LNCaP clone FGC (cell line): ENCODE results near the gene DR1.

ENCODE experiments used
- DNase-seq: peaks from one replicate; pipeline ENCODE4 v3.0.0-alpha.2; 2011; ENCODE audit warnings: low read depth
- H3K4me3 ChIP-seq: 2 replicates; pipeline ENCODE4 v1.5.1; 2011; ENCODE audit warnings: mild to moderate bottlenecking, low read depth, low read length, control low read depth
- CTCF ChIP-seq: IDR thresholded peaks from 2 replicates; pipeline ENCODE4 v1.5.1; 2012; ENCODE audit warnings: mild to moderate bottlenecking; ENCODE audit not compliant: control insufficient read depth, insufficient read depth; ENCODE audit errors: extremely low read depth

Gene DR1

GRCh38 chr1:93353286-93353685 lies 7.6 kb downstream of the DR1 start:
- no peak for TF ChIP-seq CTCF
- DNase-seq = no peak
- no peak overlapping the region for H3K4me3 ChIP-seq

GRCh38 chr1:93354749-93355148 lies 9.0 kb downstream of the DR1 start:
- H3K4me3 ChIP-seq = no peak overlapping the region
- DNase-seq = no peak
- TF ChIP-seq CTCF = no peak

- H3K4me3 ChIP-seq = no peak overlapping the region
- DNase-seq = no peak
- TF ChIP-seq CTCF = no peak
Measured at GRCh38 chr1:93357242-93357641, 11.5 kb downstream of the DR1 start.

GRCh38 chr1:93358293-93358692 lies 12.6 kb downstream of the DR1 start:
- no peak for TF ChIP-seq CTCF

GRCh38 chr1:93360111-93360510 lies 14.4 kb downstream of the DR1 start:
- H3K4me3 ChIP-seq = no peak overlapping the region
- no peak for TF ChIP-seq CTCF
- DNase-seq = no peak

More at GRCh38 chr1:93358293-93358692, 12.6 kb downstream of the DR1 start:
- no peak for DNase-seq
- H3K4me3 ChIP-seq = no peak overlapping the region

GRCh38 chr1:93362237-93362636 lies 16.5 kb downstream of the DR1 start:
- no peak for TF ChIP-seq CTCF
- H3K4me3 ChIP-seq = no peak overlapping the region
- no peak for DNase-seq

GRCh38 chr1:93365813-93366212 lies 20.1 kb downstream of the DR1 start:
- TF ChIP-seq CTCF = no peak
- no peak overlapping the region for H3K4me3 ChIP-seq
- no peak for DNase-seq
